PC-3 (cell line): Measurements from ENCODE around the gene RSAD1. TPM values are rescaled to one million over a fixed set of nuclear protein-coding genes. Genes with fewer than 3 reads are reported as not detected.

Experiments used
- ATAC-seq: fragments of 200-7000 bp; cut with Tn5 transposase; 2 replicates; pipeline ENCODE4 v1.9.1; 2020; ENCODE audit warnings: mild to moderate bottlenecking, moderate library complexity
- BruUV-seq: library from RNA; stranded (reverse); fragments of 400-500 nt; replicated peaks from 2 replicates; lab custom pipeline; 2021; lab: Mats Ljungman, UMichigan
- CTCF ChIA-PET: fragments of 300-600 bp; sonication (Branson Sonifier 250); formaldehyde crosslinking; loops from one replicate; lab custom pipeline; 2022; ENCODE audit warnings: antibody characterized with exemption; lab: Charles Lee
- POLR2A ChIA-PET: fragments of 300-600 bp; sonication (Branson Sonifier 250); formaldehyde crosslinking; loops from one replicate; lab custom pipeline; 2022; ENCODE audit warnings: antibody characterized with exemption; ENCODE audit not compliant: unreplicated experiment; lab: Charles Lee
- DNase-seq: peaks from one replicate; pipeline ENCODE4 v3.0.0-alpha.2; 2015
- H2AFZ ChIP-seq: fragments of 300-600 bp; sonication (generic); 2 replicates; pipeline ENCODE4 v1.6.0; 2016; ENCODE audit warnings: antibody characterized with exemption, low read length
- H3F3A ChIP-seq: fragments of 300-600 bp; sonication (generic); one replicate; pipeline ENCODE4 v1.6.0; 2017; ENCODE audit warnings: antibody characterized with exemption, low read length, control low read depth, mild to moderate bottlenecking; ENCODE audit not compliant: unreplicated experiment
- H3K27ac ChIP-seq: fragments of 300-600 bp; sonication (generic); 2 replicates; pipeline ENCODE4 v1.5.1; 2016; ENCODE audit warnings: mild to moderate bottlenecking, low read length
- H3K27me3 ChIP-seq: fragments of 300-600 bp; sonication (generic); 2 replicates; pipeline ENCODE4 v1.6.1; 2016; ENCODE audit warnings: low read length, mixed read lengths
- H3K36me3 ChIP-seq: fragments of 300-600 bp; sonication (generic); 2 replicates; pipeline ENCODE4 v1.6.1; 2016; ENCODE audit warnings: low read depth, mixed run types, low read length, mixed read lengths
- H3K4me1 ChIP-seq: fragments of 300-600 bp; sonication (generic); 2 replicates; pipeline ENCODE4 v1.5.1; 2016; ENCODE audit warnings: low read length; ENCODE audit not compliant: insufficient read depth
- H3K4me2 ChIP-seq: fragments of 300-600 bp; sonication (generic); 2 replicates; pipeline ENCODE4 v1.6.0; 2016; ENCODE audit warnings: low read length
- H3K4me3 ChIP-seq: fragments of 300-600 bp; sonication (generic); 2 replicates; pipeline ENCODE4 v1.5.1; 2016; ENCODE audit warnings: mild to moderate bottlenecking, low read length, mixed read lengths
- H3K79me2 ChIP-seq: fragments of 300-600 bp; sonication (generic); 2 replicates; pipeline ENCODE4 v1.6.1; 2017; ENCODE audit warnings: low read length, mixed read lengths
- H3K9ac ChIP-seq: fragments of 300-600 bp; sonication (generic); 2 replicates; pipeline ENCODE4 v1.6.0; 2016; ENCODE audit warnings: mild to moderate bottlenecking, low read length
- H3K9me2 ChIP-seq: fragments of 300-600 bp; sonication (generic); replicated peaks from 2 replicates; pipeline ENCODE4 v1.6.1; 2016; ENCODE audit warnings: mixed run types, low read length, mixed read lengths
- H3K9me3 ChIP-seq: fragments of 300-600 bp; sonication (generic); 2 replicates; pipeline ENCODE4 v1.6.1; 2016; ENCODE audit warnings: low read length, mixed read lengths
- H4K20me1 ChIP-seq: fragments of 300-600 bp; sonication (generic); 2 replicates; pipeline ENCODE4 v1.6.1; 2016; ENCODE audit warnings: low read length, mixed read lengths
- EZH2 ChIP-seq: fragments of 300-600 bp; sonication (generic); IDR thresholded peaks from one replicate; pipeline ENCODE4 v1.6.1; 2017; ENCODE audit warnings: antibody characterized with exemption, mild to moderate bottlenecking, low read length; ENCODE audit not compliant: unreplicated experiment
- EZH2phosphoT487 ChIP-seq: fragments of 300-600 bp; sonication (generic); IDR thresholded peaks from 2 replicates; pipeline ENCODE4 v1.6.1; 2018; ENCODE audit warnings: mild to moderate bottlenecking, antibody characterized with exemption, low read length, borderline replicate concordance
- intact Hi-C: fragments of 100-400 bp; cut with micrococcal nuclease; formaldehyde crosslinking; loops from 2 replicates; pipeline ENCODE4 v1.9.0; 2023
- total RNA-seq: library from RNA; depleted of rRNA; stranded (reverse); fragments of >200 nt; gene quantifications from 2 replicates; pipeline ENCODE4 v1.2.3, GENCODE V29; 2014
- TF ChIP-seq, protein P1 (sequence below): fragments of 300-600 bp; sonication (generic); conservative IDR thresholded peaks from 2 replicates; pipeline ENCODE4 v1.5.1; 2017; ENCODE audit warnings: antibody characterized with exemption, low read depth, mild to moderate bottlenecking, low read length

The RSAD1 gene
- total RNA-seq, 1 experiment from 2014 or later, result 37.7 TPM

DNA sequence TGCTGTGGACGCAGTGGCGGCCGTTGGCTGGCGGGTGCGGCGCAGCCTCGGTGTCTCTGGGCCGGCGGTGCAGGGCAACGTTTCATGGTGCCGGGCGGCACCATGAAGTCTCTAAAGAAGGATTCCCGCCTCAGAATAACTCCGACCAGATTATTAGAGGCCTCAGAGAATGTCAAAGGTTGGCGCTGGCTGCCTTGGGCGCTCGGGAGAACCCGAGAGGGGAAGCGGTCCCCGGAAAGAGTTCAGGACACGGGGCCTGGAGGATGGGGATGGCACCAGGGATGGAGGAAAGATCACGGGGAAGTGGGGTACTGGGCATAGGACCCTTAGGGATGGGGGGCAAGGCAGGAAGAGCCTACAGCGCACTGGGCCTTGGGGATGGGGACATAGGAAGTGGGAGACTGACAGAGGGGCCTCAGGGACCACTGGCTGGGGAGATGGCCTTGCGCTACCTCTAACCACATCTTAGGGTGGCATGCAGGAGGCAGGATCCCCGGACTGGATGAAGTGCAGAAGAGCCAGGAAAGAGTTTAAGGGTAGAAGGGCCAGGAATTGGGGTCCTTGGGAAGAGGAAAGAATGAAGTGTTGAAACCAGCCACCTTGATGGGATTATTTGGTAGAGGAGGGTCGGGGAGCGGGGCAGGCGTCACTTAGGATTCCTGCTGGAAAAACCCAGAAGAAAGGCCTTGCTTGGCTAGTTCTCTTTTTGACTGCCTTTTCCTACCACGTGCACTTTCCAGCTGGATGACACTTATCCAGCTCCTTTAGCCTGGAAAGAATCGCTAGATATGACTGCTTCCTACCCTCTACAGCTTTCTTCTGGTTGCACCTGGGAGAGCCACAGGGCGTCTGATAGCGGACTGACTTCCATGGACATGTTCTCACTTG, 30.2 kb downstream of the RSAD1 start:
- DNase-seq, result no peak
- no peak; the same call in 1 of the 2 replicates for ATAC-seq
- Histone ChIP-seq H3K27ac (no peak overlapping the region), H3K4me3 (peak overlapping the region; percentile 63), H3F3A (no peaks in the 10 kb centered on the region), H3K9ac (peak overlapping the region; percentile 23), H3K27me3 (no peaks in the 10 kb centered on the region), H2AFZ (peak overlapping the region; percentile 83), H3K79me2 (no peaks in the 10 kb centered on the region), H3K36me3 (no peaks in the 10 kb centered on the region), H3K4me2 (peak overlapping the region; percentile 76), H3K9me2 (no peaks in the 10 kb centered on the region), H3K9me3 (no peaks in the 10 kb centered on the region), H3K4me1 (peaks cover 15% of the 10 kb centered on the region), H4K20me1 (no peaks in the 10 kb centered on the region)
- TSS peak; percentile 52 for BruUV-seq
- ChIA-PET CTCF (no interaction called here), POLR2A (interaction anchor here (0.5 kb wide), 1 partner anchor 15 kb away, joined by 3 read pairs; no protein-coding TSS in a partner anchor)
- intact Hi-C loops, result no loop called here
- TF ChIP-seq, protein P1, sequence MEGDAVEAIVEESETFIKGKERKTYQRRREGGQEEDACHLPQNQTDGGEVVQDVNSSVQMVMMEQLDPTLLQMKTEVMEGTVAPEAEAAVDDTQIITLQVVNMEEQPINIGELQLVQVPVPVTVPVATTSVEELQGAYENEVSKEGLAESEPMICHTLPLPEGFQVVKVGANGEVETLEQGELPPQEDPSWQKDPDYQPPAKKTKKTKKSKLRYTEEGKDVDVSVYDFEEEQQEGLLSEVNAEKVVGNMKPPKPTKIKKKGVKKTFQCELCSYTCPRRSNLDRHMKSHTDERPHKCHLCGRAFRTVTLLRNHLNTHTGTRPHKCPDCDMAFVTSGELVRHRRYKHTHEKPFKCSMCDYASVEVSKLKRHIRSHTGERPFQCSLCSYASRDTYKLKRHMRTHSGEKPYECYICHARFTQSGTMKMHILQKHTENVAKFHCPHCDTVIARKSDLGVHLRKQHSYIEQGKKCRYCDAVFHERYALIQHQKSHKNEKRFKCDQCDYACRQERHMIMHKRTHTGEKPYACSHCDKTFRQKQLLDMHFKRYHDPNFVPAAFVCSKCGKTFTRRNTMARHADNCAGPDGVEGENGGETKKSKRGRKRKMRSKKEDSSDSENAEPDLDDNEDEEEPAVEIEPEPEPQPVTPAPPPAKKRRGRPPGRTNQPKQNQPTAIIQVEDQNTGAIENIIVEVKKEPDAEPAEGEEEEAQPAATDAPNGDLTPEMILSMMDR, result 0 out of 2 replicates have a peak, but pooled peaks have one; percentile 3
- TF ChIP-seq EZH2phosphoT487, result no peak
- no peak for TF ChIP-seq EZH2

DNA sequence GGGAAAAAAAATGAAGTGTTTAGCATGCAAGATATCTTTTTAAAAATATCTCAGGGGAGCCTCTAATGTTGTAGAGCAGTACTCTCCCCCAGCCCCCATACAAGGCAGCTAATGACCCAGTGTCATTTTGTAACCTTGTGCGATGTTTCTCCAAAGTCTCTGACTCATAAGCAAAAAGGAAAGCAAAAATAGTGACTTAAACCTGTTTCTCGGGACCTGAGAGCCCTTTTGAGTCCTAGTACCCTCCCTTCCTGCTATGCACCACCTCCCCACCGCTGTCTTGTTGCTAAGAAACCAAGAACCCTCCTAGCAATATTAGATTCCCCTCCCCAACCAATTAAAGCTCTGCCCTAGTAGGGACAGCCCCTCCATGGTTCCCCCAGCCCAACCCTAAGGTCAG, 32.4 kb downstream of the RSAD1 start:
- no peak overlapping the region for H3K27ac ChIP-seq
- DNase-seq (peak; percentile 59), ATAC-seq (no peak)
- no peak overlapping the region for H3K9ac ChIP-seq
- no peaks in the 10 kb centered on the region for H3K9me2 ChIP-seq
- peak overlapping the region; percentile 35 for H3K4me2 ChIP-seq
- H3K79me2 ChIP-seq, result no peaks in the 10 kb centered on the region
- peaks cover 15% of the 10 kb centered on the region for H3K4me1 ChIP-seq
- H3F3A ChIP-seq, result no peaks in the 10 kb centered on the region
- H2AFZ ChIP-seq, result no peak overlapping the region
- no peaks in the 10 kb centered on the region for H3K36me3 ChIP-seq
- H3K4me3 ChIP-seq, result no peak overlapping the region
- no peaks in the 10 kb centered on the region for H4K20me1 ChIP-seq
- ChIA-PET CTCF (interaction anchor here (0.7 kb wide), 1 partner anchor 565 kb away, joined by 3 read pairs; no protein-coding TSS in a partner anchor), POLR2A (no interaction called here)
- H3K9me3 ChIP-seq, result no peaks in the 10 kb centered on the region
- H3K27me3 ChIP-seq, result no peaks in the 10 kb centered on the region
- BruUV-seq, result no TSS peak
- TF ChIP-seq EZH2, result no peak
- TF ChIP-seq, protein P1, result no peak
- TF ChIP-seq EZH2phosphoT487, result no peak
- intact Hi-C loops, result no loop called here

DNA sequence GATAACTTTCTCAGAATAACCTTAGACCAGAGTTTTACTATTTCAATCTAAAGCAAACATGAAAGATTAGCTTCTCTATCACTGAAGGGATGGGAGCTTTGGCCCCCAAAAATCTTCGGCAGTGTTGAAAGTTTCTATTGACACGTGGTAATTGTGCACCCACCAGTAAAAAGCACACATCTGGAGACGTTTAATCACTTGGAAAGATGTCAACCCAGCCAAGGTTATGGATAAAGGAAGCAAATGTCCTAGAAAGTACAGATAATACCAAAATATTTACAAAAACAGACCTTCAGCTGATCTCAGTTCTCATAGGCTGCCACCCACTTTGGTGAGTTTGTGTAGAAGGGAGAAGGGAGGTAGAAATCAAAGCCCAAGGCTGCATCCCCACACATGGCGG, 34.8 kb downstream of the RSAD1 start:
- no peaks in the 10 kb centered on the region for H3K27me3 ChIP-seq
- H3K9ac ChIP-seq, result no peak overlapping the region
- H3K4me1 ChIP-seq, result peaks cover 12% of the 10 kb centered on the region
- H3K79me2 ChIP-seq, result no peaks in the 10 kb centered on the region
- no peaks in the 10 kb centered on the region for H3K9me2 ChIP-seq
- DNase-seq (no peak), ATAC-seq (no peak)
- no peaks in the 10 kb centered on the region for H3K9me3 ChIP-seq
- H3K36me3 ChIP-seq, result no peaks in the 10 kb centered on the region
- no peak overlapping the region for H3K27ac ChIP-seq
- ChIA-PET POLR2A (no interaction called here), CTCF (no interaction called here)
- H3K4me3 ChIP-seq, result no peak overlapping the region
- H4K20me1 ChIP-seq, result no peaks in the 10 kb centered on the region
- intact Hi-C loops, result no loop called here
- TF ChIP-seq, protein P1, result no peak
- TF ChIP-seq EZH2phosphoT487, result no peak
- TF ChIP-seq EZH2, result no peak
- no peak overlapping the region for H2AFZ ChIP-seq
- no TSS peak for BruUV-seq
- no peak overlapping the region for H3K4me2 ChIP-seq
- H3F3A ChIP-seq, result no peaks in the 10 kb centered on the region
